ENCODE results near the gene SPEM3. TPM values are rescaled to one million over a fixed set of nuclear protein-coding genes. Genes with fewer than 3 reads are reported as not detected.

Gene SPEM3
- total RNA-seq, 2 donors from 2014 or later, result not detected

DNA sequence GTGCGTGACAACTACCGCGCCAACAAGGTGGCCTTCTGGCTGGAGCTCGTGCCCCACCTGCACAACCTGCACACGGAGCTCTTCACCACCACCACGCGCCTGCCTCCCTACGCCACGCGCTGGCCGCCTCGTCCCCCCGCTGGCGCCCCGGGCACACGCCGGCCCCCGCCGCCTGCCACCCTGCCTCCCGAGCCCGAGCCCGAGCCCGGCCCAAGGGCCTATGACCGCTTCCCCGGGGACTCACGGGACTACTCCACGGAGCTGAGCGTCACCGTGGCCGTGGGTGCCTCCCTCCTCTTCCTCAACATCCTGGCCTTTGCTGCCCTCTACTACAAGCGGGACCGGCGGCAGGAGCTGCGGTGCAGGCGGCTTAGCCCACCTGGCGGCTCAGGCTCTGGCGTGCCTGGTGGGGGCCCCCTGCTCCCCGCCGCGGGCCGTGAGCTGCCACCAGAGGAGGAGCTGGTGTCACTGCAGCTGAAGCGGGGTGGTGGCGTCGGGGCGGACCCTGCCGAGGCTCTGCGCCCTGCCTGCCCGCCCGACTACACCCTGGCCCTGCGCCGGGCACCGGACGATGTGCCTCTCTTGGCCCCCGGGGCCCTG, 11.5 kb upstream of the SPEM3 start:
- no peak for ATAC-seq (replicated peaks in 1 of 2)
- Mint-ChIP-seq H3K27ac (no peak overlapping the region), H3K36me3 (ENCODE audit: insufficient read depth in 2 of 2) (no peaks in the 10 kb centered on the region), H3K4me3 (no peak overlapping the region), H3K9me3 (no peaks in the 10 kb centered on the region), H3K27me3 (ENCODE audit: low read depth) (no peaks in the 10 kb centered on the region), H3K4me1 (ENCODE audit: low read depth) (no peaks in the 10 kb centered on the region)
- DNase-seq, result no peak

GRCh38 chr17:7418472-7419152, 10.0 kb upstream of the SPEM3 start:
- ATAC-seq (replicated peaks in 1 of 2) (no peak), DNase-seq (no peak)
- no peak overlapping the region for H3K27ac Mint-ChIP-seq
- H3K36me3 Mint-ChIP-seq (ENCODE audit: insufficient read depth in 2 of 2), result no peaks in the 10 kb centered on the region
- H3K9me3 Mint-ChIP-seq, result no peaks in the 10 kb centered on the region
- H3K4me1 Mint-ChIP-seq (ENCODE audit: low read depth), result no peaks in the 10 kb centered on the region
- H3K27me3 Mint-ChIP-seq (ENCODE audit: low read depth), result no peaks in the 10 kb centered on the region
- H3K4me3 Mint-ChIP-seq, result no peak overlapping the region

- ATAC-seq (replicated peaks in 1 of 2), result no peak
These were observed 8.6 kb upstream of the SPEM3 start, which contains the start of gene SPEM1 for GRCh38 chr17:7419819-7420610. Gene SPEM1 (plus strand): TSS chr17:7420324. CDS start chr17:7420385, 61 bp downstream.

DNA sequence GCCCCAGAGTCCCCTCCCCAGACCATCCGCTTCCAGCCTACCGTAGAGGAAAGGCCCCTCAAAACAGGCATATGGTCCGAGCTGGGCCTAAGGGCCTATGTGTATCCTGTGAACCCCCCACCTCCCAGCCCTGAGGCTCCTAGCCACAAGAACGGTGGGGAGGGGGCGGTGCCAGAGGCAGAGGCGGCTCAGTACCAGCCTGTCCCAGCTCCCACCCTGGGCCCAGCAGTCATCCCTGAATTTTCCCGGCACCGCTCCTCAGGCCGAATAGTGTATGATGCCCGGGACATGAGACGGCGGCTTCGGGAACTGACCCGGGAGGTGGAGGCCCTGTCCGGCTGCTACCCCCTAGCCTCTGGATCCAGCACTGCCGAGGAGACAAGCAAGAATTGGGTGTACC, 7.5 kb upstream of the SPEM3 start:
- no peak overlapping the region for H3K27ac Mint-ChIP-seq
- no peaks in the 10 kb centered on the region for H3K27me3 Mint-ChIP-seq (ENCODE audit: low read depth)
- H3K9me3 Mint-ChIP-seq, result no peaks in the 10 kb centered on the region
- DNase-seq, result no peak
- ATAC-seq (replicated peaks in 1 of 2), result no peak
- no peaks in the 10 kb centered on the region for H3K36me3 Mint-ChIP-seq (ENCODE audit: insufficient read depth in 2 of 2)
- no peaks in the 10 kb centered on the region for H3K4me1 Mint-ChIP-seq (ENCODE audit: low read depth)
- no peak overlapping the region for H3K4me3 Mint-ChIP-seq

More at GRCh38 chr17:7419819-7420610, 8.6 kb upstream of the SPEM3 start, which contains the start of gene SPEM1:
- Mint-ChIP-seq H3K36me3 (ENCODE audit: insufficient read depth in 2 of 2) (no peaks in the 10 kb centered on the region), H3K9me3 (no peaks in the 10 kb centered on the region), H3K27ac (no peak within 1 kb of the TSS), H3K4me3 (no peak within 1 kb of the TSS), H3K4me1 (ENCODE audit: low read depth) (no peaks in the 10 kb centered on the region), H3K27me3 (ENCODE audit: low read depth) (no peaks in the 10 kb centered on the region)
- DNase-seq, result no peak

DNA sequence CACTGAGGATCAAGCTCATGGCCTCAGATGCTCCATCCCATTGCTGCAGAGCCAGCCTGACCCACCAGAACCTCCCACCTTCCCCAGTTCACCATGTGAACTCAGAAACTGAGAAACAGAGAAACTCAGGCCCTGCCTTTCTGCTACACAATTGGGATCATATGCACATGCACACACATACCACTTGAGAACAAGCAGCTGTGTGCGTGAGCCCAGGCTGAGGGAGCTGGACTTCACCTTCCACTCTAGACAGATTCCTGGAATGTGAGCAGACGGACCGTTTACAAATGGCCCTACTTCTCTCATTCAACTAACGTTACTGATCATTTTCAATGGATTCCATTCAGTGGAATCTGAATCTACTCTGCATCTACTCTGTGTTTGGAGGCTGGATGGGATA, 5.0 kb upstream of the SPEM3 start:
- no peaks in the 10 kb centered on the region for H3K4me1 Mint-ChIP-seq (ENCODE audit: low read depth)
- no peak overlapping the region for H3K4me3 Mint-ChIP-seq
- no peaks in the 10 kb centered on the region for H3K36me3 Mint-ChIP-seq (ENCODE audit: insufficient read depth in 2 of 2)
- H3K27ac Mint-ChIP-seq, result no peak overlapping the region
- DNase-seq (no peak), ATAC-seq (replicated peaks in 1 of 2) (no peak)
- no peaks in the 10 kb centered on the region for H3K27me3 Mint-ChIP-seq (ENCODE audit: low read depth)
- H3K9me3 Mint-ChIP-seq, result no peaks in the 10 kb centered on the region

- no peaks in the 10 kb centered on the region for H3K36me3 Mint-ChIP-seq (ENCODE audit: insufficient read depth in 2 of 2)
- no peaks in the 10 kb centered on the region for H3K27me3 Mint-ChIP-seq (ENCODE audit: low read depth)
- no peaks in the 10 kb centered on the region for H3K9me3 Mint-ChIP-seq
- no peak for ATAC-seq (replicated peaks in 1 of 2)
- H3K27ac Mint-ChIP-seq, result no peak within 1 kb of the TSS
- H3K4me1 Mint-ChIP-seq (ENCODE audit: low read depth), result no peaks in the 10 kb centered on the region
- no peak for DNase-seq
- no peak within 1 kb of the TSS for H3K4me3 Mint-ChIP-seq
These were observed 3.3 kb upstream of the SPEM3 start, which contains the start of gene SPEM2 for GRCh38 chr17:7425316-7425715. Gene SPEM2 (plus strand): TSS chr17:7425616. CDS start chr17:7425689, 73 bp downstream.

- no peaks in the 10 kb centered on the region for H3K27me3 Mint-ChIP-seq (ENCODE audit: low read depth)
- H3K9me3 Mint-ChIP-seq, result no peaks in the 10 kb centered on the region
- no peak overlapping the region for H3K27ac Mint-ChIP-seq
- ATAC-seq (replicated peaks in 1 of 2) (no peak), DNase-seq (no peak)
- no peaks in the 10 kb centered on the region for H3K36me3 Mint-ChIP-seq (ENCODE audit: insufficient read depth in 2 of 2)
- H3K4me1 Mint-ChIP-seq (ENCODE audit: low read depth), result no peaks in the 10 kb centered on the region
- no peak overlapping the region for H3K4me3 Mint-ChIP-seq
These were observed 2.9 kb upstream of the SPEM3 start for GRCh38 chr17:7425756-7426155.

GRCh38 chr17:7426203-7426863, 2.3 kb upstream of the SPEM3 start:
- no peaks in the 10 kb centered on the region for H3K27me3 Mint-ChIP-seq (ENCODE audit: low read depth)
- H3K4me1 Mint-ChIP-seq (ENCODE audit: low read depth), result no peaks in the 10 kb centered on the region
- ATAC-seq (replicated peaks in 1 of 2) (no peak), DNase-seq (no peak)
- no peaks in the 10 kb centered on the region for H3K36me3 Mint-ChIP-seq (ENCODE audit: insufficient read depth in 2 of 2)
- no peaks in the 10 kb centered on the region for H3K9me3 Mint-ChIP-seq
- H3K27ac Mint-ChIP-seq, result no peak overlapping the region
- H3K4me3 Mint-ChIP-seq, result no peak overlapping the region

DNA sequence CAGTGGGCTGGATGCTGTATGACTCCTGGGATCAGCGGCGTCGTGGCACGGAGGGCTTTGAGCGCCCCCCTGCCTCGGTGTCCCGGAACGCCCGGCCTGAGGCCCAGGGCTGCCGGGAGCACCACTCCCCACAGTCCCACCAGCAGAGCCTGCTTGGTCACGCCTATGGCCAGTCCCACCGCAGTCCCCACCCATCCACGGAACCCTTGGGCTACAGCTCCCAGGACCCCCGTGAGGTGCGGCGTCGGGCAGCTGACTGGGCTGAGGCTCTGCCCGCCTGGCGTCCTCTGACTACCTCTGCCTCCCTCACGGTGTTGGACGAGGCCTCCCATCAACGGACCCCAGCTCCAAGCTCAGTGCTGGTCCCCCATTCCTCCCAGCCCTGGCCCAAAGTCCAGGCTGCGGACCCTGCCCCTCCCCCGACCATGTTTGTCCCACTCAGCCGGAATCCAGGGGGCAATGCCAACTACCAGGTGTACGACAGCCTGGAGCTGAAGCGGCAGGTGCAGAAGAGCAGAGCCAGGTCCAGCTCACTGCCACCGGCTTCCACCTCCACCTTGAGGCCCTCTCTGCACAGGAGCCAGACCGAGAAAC, 1.7 kb upstream of the SPEM3 start:
- ATAC-seq (replicated peaks in 1 of 2), result no peak

GRCh38 chr17:7427549-7427948, 1.1 kb upstream of the SPEM3 start:
- Mint-ChIP-seq H3K4me3 (no peak overlapping the region), H3K36me3 (ENCODE audit: insufficient read depth in 2 of 2) (no peaks in the 10 kb centered on the region), H3K4me1 (ENCODE audit: low read depth) (no peaks in the 10 kb centered on the region), H3K27ac (no peak overlapping the region), H3K27me3 (ENCODE audit: low read depth) (no peaks in the 10 kb centered on the region), H3K9me3 (no peaks in the 10 kb centered on the region)
- ATAC-seq (replicated peaks in 1 of 2) (no peak), DNase-seq (no peak)

More for the DNA sequence above, 1.7 kb upstream of the SPEM3 start:
- no peak for DNase-seq
- Mint-ChIP-seq H3K4me3 (no peak overlapping the region), H3K9me3 (no peaks in the 10 kb centered on the region), H3K27ac (no peak overlapping the region), H3K36me3 (ENCODE audit: insufficient read depth in 2 of 2) (no peaks in the 10 kb centered on the region), H3K4me1 (ENCODE audit: low read depth) (no peaks in the 10 kb centered on the region), H3K27me3 (ENCODE audit: low read depth) (no peaks in the 10 kb centered on the region)

DNA sequence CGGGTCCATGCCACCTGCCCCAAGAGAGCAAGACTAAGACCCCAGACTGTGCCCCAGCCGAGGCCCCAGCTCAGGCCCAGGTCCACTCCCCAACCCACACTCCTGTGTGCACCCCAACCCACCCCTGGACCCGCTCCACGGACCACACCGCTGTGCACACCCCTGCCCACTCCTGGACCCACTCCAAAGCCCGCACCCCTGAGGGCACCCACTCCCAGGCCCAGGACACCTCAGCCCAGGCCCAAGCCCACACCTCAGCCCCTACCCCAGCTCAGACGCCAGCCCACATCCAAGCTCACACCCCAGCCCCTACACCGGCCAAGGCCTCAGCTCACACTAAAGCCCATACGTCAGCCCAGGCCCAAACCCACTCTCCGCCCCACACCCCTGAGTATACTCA, 1.1 kb downstream of the SPEM3 start:
- H3K4me1 Mint-ChIP-seq (ENCODE audit: low read depth), result no peaks in the 10 kb centered on the region
- DNase-seq (no peak), ATAC-seq (replicated peaks in 1 of 2) (no peak)
- H3K36me3 Mint-ChIP-seq (ENCODE audit: insufficient read depth in 2 of 2), result no peaks in the 10 kb centered on the region
- no peak overlapping the region for H3K27ac Mint-ChIP-seq
- H3K9me3 Mint-ChIP-seq, result no peaks in the 10 kb centered on the region
- H3K4me3 Mint-ChIP-seq, result no peak overlapping the region
- no peaks in the 10 kb centered on the region for H3K27me3 Mint-ChIP-seq (ENCODE audit: low read depth)

DNA sequence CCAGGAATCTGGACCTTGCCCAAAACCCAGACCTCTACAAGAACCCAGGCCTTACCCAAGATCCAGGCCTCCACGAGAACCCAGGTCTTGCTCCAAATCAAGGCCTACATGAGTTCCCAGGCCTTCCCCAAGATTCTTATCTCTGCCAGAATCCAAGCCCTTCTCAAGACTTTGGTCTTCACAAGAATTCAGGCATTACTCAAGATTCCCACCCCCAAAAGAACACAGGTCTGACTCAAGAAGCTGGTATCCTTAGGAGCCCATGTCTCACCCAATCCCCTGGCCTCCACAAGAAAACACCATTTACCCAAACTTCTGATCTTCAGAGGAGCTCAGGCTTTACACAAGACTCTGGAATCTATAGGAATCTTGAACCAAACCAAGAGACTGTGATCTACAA, 2.6 kb downstream of the SPEM3 start:
- no peak for ATAC-seq (replicated peaks in 1 of 2)
- Mint-ChIP-seq H3K27ac (no peak overlapping the region), H3K9me3 (no peaks in the 10 kb centered on the region), H3K36me3 (ENCODE audit: insufficient read depth in 2 of 2) (no peaks in the 10 kb centered on the region), H3K4me3 (no peak overlapping the region), H3K4me1 (ENCODE audit: low read depth) (peaks cover 4% of the 10 kb centered on the region), H3K27me3 (ENCODE audit: low read depth) (no peaks in the 10 kb centered on the region)
- no peak for DNase-seq

DNA sequence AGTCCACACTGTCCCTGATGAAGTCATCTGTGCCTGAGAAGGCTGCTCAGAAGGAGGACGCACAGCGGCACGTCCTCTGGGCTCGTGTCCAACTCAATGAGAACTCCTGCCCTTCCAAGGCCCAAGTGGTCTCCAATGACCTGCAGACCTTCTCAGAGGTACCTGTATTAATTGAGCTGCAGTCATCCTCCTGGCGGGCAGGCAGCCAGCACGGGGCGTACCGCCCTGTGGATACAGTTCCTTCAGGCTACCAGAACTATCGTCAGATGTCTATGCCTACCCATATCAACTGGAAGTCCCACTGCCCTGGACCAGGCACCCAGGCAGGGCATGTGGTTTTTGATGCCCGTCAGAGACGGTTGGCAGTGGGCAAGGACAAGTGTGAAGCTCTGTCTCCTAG, 3.6 kb downstream of the SPEM3 start:
- ATAC-seq (replicated peaks in 1 of 2) (no peak), DNase-seq (no peak)
- H3K4me3 Mint-ChIP-seq, result no peak overlapping the region
- no peaks in the 10 kb centered on the region for H3K36me3 Mint-ChIP-seq (ENCODE audit: insufficient read depth in 2 of 2)
- H3K27me3 Mint-ChIP-seq (ENCODE audit: low read depth), result no peaks in the 10 kb centered on the region
- no peak overlapping the region for H3K27ac Mint-ChIP-seq
- H3K4me1 Mint-ChIP-seq (ENCODE audit: low read depth), result peaks cover 12% of the 10 kb centered on the region
- no peaks in the 10 kb centered on the region for H3K9me3 Mint-ChIP-seq

Data from activated T-cell treated with anti-CD3 and anti-CD28 coated beads, Interleukin-2, amount 50 U/mL, for 72 hours (primary cell).